Peyer's patch (tissue), 4 donors: ENCODE results near the gene SCAMP2. TPM values are rescaled to one million over a fixed set of nuclear protein-coding genes. Genes with fewer than 3 reads are reported as not detected.

Source experiments
- DNase-seq, 3 donors: peaks; one replicate each; pipeline ENCODE4 v3.0.0-alpha.2; 2017 to 2019
- H3K27ac ChIP-seq, 4 donors: fragments of 200-600 bp; sonication (generic); one replicate each; pipeline ENCODE4 v1.5.1; 2016 to 2019
- H3K27me3 ChIP-seq, 2 donors: fragments of 200-600 bp; sonication (generic); one replicate each; pipeline ENCODE4 v1.5.1; 2019
- H3K36me3 ChIP-seq, 3 donors: fragments of 200-600 bp; sonication (generic); one replicate each; pipeline ENCODE4 v1.5.1; 2016 to 2019
- H3K4me1 ChIP-seq, 4 donors: fragments of 200-600 bp; sonication (generic); one replicate each; pipeline ENCODE4 v1.5.1; 2016 to 2019
- H3K4me3 ChIP-seq, 4 donors: fragments of 200-600 bp; sonication (generic); 1 replicate in 3 of 4; 2 replicates in 1 of 4; pipeline ENCODE4 v1.5.1; 2016 to 2019; ENCODE audit warnings: mild to moderate bottlenecking in 1 of 4
- H3K9me3 ChIP-seq, 4 donors: fragments of 200-600 bp; sonication (generic); one replicate each; pipeline ENCODE4 v1.5.1; 2016 to 2019; ENCODE audit warnings: mild to moderate bottlenecking in 1 of 4
- CTCF ChIP-seq, 6 experiments: fragments of 450-650 bp in 4 of 6; fragments of 200-600 bp in 2 of 6; sonication (generic) in 1 of 6; IDR thresholded peaks; one replicate each; pipeline ENCODE4 v1.5.1; 2017 to 2019; ENCODE audit warnings: antibody characterized with exemption in 6 of 6, mild to moderate bottlenecking in 3 of 6, moderate library complexity in 1 of 6
- POLR2A ChIP-seq, 2 donors: fragments of 450-650 bp; IDR thresholded peaks; one replicate each; pipeline ENCODE4 v1.5.1; 2017; ENCODE audit warnings: antibody characterized with exemption in 2 of 2, mild to moderate bottlenecking in 2 of 2, moderate library complexity in 2 of 2
- total RNA-seq, 4 donors: library from RNA; depleted of rRNA; stranded (reverse); fragments of >200 nt; gene quantifications; one replicate each; pipeline ENCODE4 v1.1.0, GENCODE V29; 2016

SCAMP2 gene
- total RNA-seq, 4 donors from 2014 or later = 60.2 to 206 (median 151) TPM

DNA sequence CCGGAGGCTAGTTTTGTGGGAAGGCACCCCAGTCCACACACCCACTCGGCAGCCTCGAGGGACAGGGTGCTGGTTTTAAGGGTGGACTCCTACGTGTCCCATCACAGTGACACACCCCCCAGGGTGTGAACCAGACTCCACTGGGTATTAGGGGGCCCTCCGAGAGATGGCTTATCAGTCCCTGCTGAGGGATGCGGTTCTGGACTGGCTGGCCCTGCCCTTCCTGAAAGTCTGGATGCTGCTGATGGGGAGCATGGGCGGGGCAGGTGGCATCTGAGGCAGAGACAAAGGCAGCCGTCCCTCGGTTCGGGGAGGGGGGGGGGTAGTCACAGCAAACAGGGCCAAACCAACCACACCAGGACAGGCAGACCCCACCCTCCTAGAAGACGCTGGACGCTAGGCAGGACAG lies 29.3 kb downstream of the SCAMP2 start:
- Histone ChIP-seq H3K4me1 (peaks cover 0 to 30% (median 15%) of the 10 kb centered on the region in 4 donors), H3K27me3 (no peaks in the 10 kb centered on the region), H3K27ac (peak overlapping the region; percentile 77 to 92 (median 91)), H3K9me3 (no peaks in the 10 kb centered on the region), H3K4me3 (peak overlapping the region in 1 of 4 donors; percentile 86), H3K36me3 (peaks cover 0 to 49% (median 0%) of the 10 kb centered on the region in 3 donors)
- no peak for TF ChIP-seq POLR2A (IDR thresholded peaks at IDR 0.05)
- TF ChIP-seq CTCF (IDR thresholded peaks at IDR 0.05) = no peak
- DNase-seq = no peak

GRCh38 chr15:74843445-74843828 lies 29.7 kb downstream of the SCAMP2 start:
- Histone ChIP-seq H3K27me3 (no peaks in the 10 kb centered on the region), H3K4me3 (peak overlapping the region; percentile 55 to 88 (median 82)), H3K4me1 (peaks cover 0 to 30% (median 15%) of the 10 kb centered on the region in 4 donors), H3K36me3 (peaks cover 0 to 49% (median 0%) of the 10 kb centered on the region in 3 donors), H3K27ac (peak overlapping the region; percentile 77 to 92 (median 91)), H3K9me3 (no peaks in the 10 kb centered on the region)
- DNase-seq = no peak
- no peak for TF ChIP-seq CTCF (IDR thresholded peaks at IDR 0.05)

GRCh38 chr15:74842581-74843444 lies 30.4 kb downstream of the SCAMP2 start, which contains the start of gene ULK3:
ULK3 (minus strand) TSS chr15:74843156; CDS start chr15:74843105, 51 bp downstream.
- peak; percentile 74 to 97 (median 94) for TF ChIP-seq CTCF (IDR thresholded peaks at IDR 0.05)
- peak; percentile 66 to 72 for TF ChIP-seq POLR2A (IDR thresholded peaks at IDR 0.05)
- Histone ChIP-seq H3K27ac (peak within 1 kb of the TSS; percentile 77 to 92 (median 91)), H3K4me1 (peaks cover 0 to 30% (median 15%) of the 10 kb centered on the region in 4 donors), H3K4me3 (peak within 1 kb of the TSS; percentile 55 to 88 (median 82)), H3K9me3 (no peaks in the 10 kb centered on the region), H3K27me3 (no peaks in the 10 kb centered on the region), H3K36me3 (peaks cover 0 to 47% (median 0%) of the 10 kb centered on the region in 3 donors)
- DNase-seq = peak; percentile 93 to 97 (median 94)

DNA sequence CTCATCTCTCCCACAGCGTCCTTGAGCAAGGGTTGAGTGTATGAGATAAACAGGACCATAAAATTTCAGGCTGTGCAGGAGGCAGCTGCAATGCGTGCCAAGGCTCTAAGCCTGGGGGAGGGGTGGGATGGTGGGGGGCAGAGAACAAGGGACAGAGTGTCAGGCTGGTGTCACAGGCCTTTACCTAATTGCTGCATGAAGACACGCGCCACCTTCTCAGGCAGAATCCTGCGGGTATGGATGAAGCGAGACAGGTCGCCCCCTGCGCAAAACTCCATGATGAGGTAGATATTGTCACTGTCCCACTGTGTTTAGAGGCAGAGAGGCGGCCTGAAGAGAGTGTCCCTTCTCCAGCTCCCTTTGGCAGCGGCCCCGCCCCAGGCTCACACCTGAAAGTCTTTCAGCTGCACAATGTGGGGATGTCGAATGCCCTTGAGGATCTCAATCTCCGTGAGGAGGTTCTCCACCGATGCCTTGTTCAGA lies 31.2 kb downstream of the SCAMP2 start:
- Histone ChIP-seq H3K4me3 (peak overlapping the region in 2 of 4 donors; percentile 79 to 86), H3K9me3 (no peaks in the 10 kb centered on the region), H3K4me1 (peaks cover 0 to 30% (median 15%) of the 10 kb centered on the region in 4 donors), H3K27me3 (no peaks in the 10 kb centered on the region), H3K27ac (peak overlapping the region in 3 of 4 donors; percentile 77 to 91 (median 91)), H3K36me3 (peaks cover 0 to 41% (median 0%) of the 10 kb centered on the region in 3 donors)
- DNase-seq = peak in 2 of 3 donors; percentile 66 to 77
- TF ChIP-seq POLR2A (IDR thresholded peaks at IDR 0.05) (no peak), CTCF (IDR thresholded peaks at IDR 0.05) (no peak)

GRCh38 chr15:74840851-74841775 lies 32.1 kb downstream of the SCAMP2 start:
- H3K4me3 ChIP-seq = peak overlapping the region in 2 of 4 donors; percentile 79 to 86
- no peaks in the 10 kb centered on the region for H3K27me3 ChIP-seq
- H3K4me1 ChIP-seq = peaks cover 0 to 30% (median 15%) of the 10 kb centered on the region in 4 donors
- TF ChIP-seq POLR2A (IDR thresholded peaks at IDR 0.05) (no peak), CTCF (IDR thresholded peaks at IDR 0.05) (no peak)
- H3K9me3 ChIP-seq = no peaks in the 10 kb centered on the region
- DNase-seq = no peak
- H3K27ac ChIP-seq = peak overlapping the region in 2 of 4 donors; percentile 39 to 91
- peaks cover 0 to 49% (median 0%) of the 10 kb centered on the region in 3 donors for H3K36me3 ChIP-seq
